ENCODE results near the gene GSDME. TPM values are rescaled to one million over a fixed set of nuclear protein-coding genes. Genes with fewer than 3 reads are reported as not detected.
A peak's percentile ranks its signal among the peaks of the same experiment; 100 is the strongest.
"Not testable (repeated sequence)": the region's sequence is repeated elsewhere in the genome, so short reads cannot be mapped to it uniquely, and the experiment has no call there.

The GSDME gene
- 5.3 TPM for polyA plus RNA-seq (2013, experiment 1 of 2)
- polyA plus RNA-seq (2013, experiment 2 of 2): 6.9 TPM

GRCh38 chr7:24757353-24758275, at the start of gene GSDME:
Gene GSDME (minus strand): TSS chr7:24757464. CDS start chr7:24749774, 7,690 bp downstream.
- Histone ChIP-seq H3K9ac (ENCODE audit: low read depth, low read length) (peak within 1 kb of the TSS; percentile 51), H3K27me3 (ENCODE audit: insufficient read depth, low read length) (peaks cover 56% of the 10 kb centered on the region), H3K4me3 (ENCODE audit: low read length) (peak within 1 kb of the TSS; percentile 65), H3K4me1 (ENCODE audit: insufficient read depth, low read length) (peaks cover 7% of the 10 kb centered on the region; the same call in 1 of the 2 replicates), H3K36me3 (ENCODE audit: insufficient read depth, low read length) (no peaks in the 10 kb centered on the region), H3K27ac (ENCODE audit: low read depth, low read length) (no peak within 1 kb of the TSS), H3K9me3 (ENCODE audit: insufficient read depth, low read depth, low read length) (no peaks in the 10 kb centered on the region)
- 11% methylated on average over 81 of the region's 81 CpGs for WGBS

DNA sequence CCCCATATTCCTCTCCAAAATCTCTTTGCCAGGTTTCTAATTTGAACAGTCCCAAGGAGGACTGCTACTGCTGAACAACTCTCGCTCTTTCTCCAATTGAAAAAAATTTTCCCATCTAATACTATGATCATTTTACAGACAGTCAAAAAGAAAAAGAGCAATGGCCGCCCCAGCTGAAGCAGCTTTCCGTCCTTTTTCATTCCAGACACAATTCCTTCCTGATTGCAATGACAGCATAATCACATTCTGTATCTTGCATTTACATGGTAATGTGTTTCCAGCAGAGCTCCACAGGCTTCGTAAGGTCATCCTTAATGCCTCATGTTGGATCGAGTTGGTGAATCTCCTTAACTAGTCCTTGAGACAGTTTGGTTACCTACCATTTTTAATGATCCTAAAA, 45.0 kb upstream of the GSDME start:
- H3K36me3 ChIP-seq (ENCODE audit: insufficient read depth, low read length): peaks cover 28% of the 10 kb centered on the region

GRCh38 chr7:24801883-24802282, 44.6 kb upstream of the GSDME start:
- Histone ChIP-seq H3K9me3 (ENCODE audit: insufficient read depth, low read depth, low read length) (no peaks in the 10 kb centered on the region), H3K36me3 (ENCODE audit: insufficient read depth, low read length) (peaks cover 28% of the 10 kb centered on the region), H3K4me1 (ENCODE audit: insufficient read depth, low read length) (no peaks in the 10 kb centered on the region), H3K27me3 (ENCODE audit: insufficient read depth, low read length) (no peaks in the 10 kb centered on the region), H3K9ac (ENCODE audit: low read depth, low read length) (no peak overlapping the region), H3K27ac (ENCODE audit: low read depth, low read length) (no peak overlapping the region), H3K4me3 (ENCODE audit: low read length) (no peak overlapping the region)
- 95% methylated on average over 2 of the region's 2 CpGs for WGBS

More for the DNA sequence above, 45.0 kb upstream of the GSDME start:
- Histone ChIP-seq H3K27ac (ENCODE audit: low read depth, low read length) (no peak overlapping the region), H3K27me3 (ENCODE audit: insufficient read depth, low read length) (no peaks in the 10 kb centered on the region), H3K9me3 (ENCODE audit: insufficient read depth, low read depth, low read length) (no peaks in the 10 kb centered on the region), H3K4me3 (ENCODE audit: low read length) (no peak overlapping the region), H3K9ac (ENCODE audit: low read depth, low read length) (no peak overlapping the region), H3K4me1 (ENCODE audit: insufficient read depth, low read length) (no peaks in the 10 kb centered on the region)
- WGBS: 69% methylated on average over 5 of the region's 5 CpGs

GRCh38 chr7:24800667-24801066, 43.4 kb upstream of the GSDME start:
- no peak overlapping the region for H3K27ac ChIP-seq (ENCODE audit: low read depth, low read length)

GRCh38 chr7:24800073-24800472, 42.8 kb upstream of the GSDME start:
- Histone ChIP-seq H3K36me3 (ENCODE audit: insufficient read depth, low read length) (peaks cover 22% of the 10 kb centered on the region), H3K4me3 (ENCODE audit: low read length) (no peak overlapping the region), H3K9me3 (ENCODE audit: insufficient read depth, low read depth, low read length) (no peaks in the 10 kb centered on the region), H3K27me3 (ENCODE audit: insufficient read depth, low read length) (no peaks in the 10 kb centered on the region), H3K27ac (ENCODE audit: low read depth, low read length) (no peak overlapping the region), H3K9ac (ENCODE audit: low read depth, low read length) (no peak overlapping the region), H3K4me1 (ENCODE audit: insufficient read depth, low read length) (no peaks in the 10 kb centered on the region)
- 97% methylated on average over 6 of the region's 6 CpGs for WGBS

More at GRCh38 chr7:24800667-24801066, 43.4 kb upstream of the GSDME start:
- Histone ChIP-seq H3K36me3 (ENCODE audit: insufficient read depth, low read length) (peaks cover 22% of the 10 kb centered on the region), H3K27me3 (ENCODE audit: insufficient read depth, low read length) (no peaks in the 10 kb centered on the region), H3K9me3 (ENCODE audit: insufficient read depth, low read depth, low read length) (no peaks in the 10 kb centered on the region), H3K9ac (ENCODE audit: low read depth, low read length) (no peak overlapping the region), H3K4me3 (ENCODE audit: low read length) (no peak overlapping the region), H3K4me1 (ENCODE audit: insufficient read depth, low read length) (no peaks in the 10 kb centered on the region)
- 96% methylated on average over 9 of the region's 9 CpGs for WGBS

DNA sequence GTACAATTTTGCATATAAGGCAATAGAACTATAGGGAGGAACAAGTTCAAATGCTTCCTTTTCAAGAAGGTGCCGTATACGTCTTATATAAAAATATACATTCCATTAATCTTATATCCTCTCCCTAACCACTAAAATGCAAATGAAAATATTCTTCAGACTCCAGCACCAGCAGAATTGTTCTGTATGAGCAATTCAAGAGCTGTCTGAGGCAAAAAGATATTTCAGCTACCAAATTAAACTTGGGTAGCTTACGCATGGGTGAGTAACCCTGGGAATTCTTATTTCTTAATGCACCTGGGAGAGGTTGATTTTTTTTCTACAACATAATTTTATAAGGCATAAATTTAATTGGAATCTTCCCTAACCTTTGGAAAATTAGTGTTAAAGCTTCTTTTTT, 42.2 kb upstream of the GSDME start:
- no peaks in the 10 kb centered on the region for H3K4me1 ChIP-seq (ENCODE audit: insufficient read depth, low read length)
- no peak overlapping the region for H3K27ac ChIP-seq (ENCODE audit: low read depth, low read length)
- no peak overlapping the region for H3K9ac ChIP-seq (ENCODE audit: low read depth, low read length)
- peaks cover 22% of the 10 kb centered on the region for H3K36me3 ChIP-seq (ENCODE audit: insufficient read depth, low read length)
- WGBS: 99% methylated on average over 3 of the region's 3 CpGs
- H3K4me3 ChIP-seq (ENCODE audit: low read length): no peak overlapping the region
- H3K9me3 ChIP-seq (ENCODE audit: insufficient read depth, low read depth, low read length): no peaks in the 10 kb centered on the region
- H3K27me3 ChIP-seq (ENCODE audit: insufficient read depth, low read length): no peaks in the 10 kb centered on the region

DNA sequence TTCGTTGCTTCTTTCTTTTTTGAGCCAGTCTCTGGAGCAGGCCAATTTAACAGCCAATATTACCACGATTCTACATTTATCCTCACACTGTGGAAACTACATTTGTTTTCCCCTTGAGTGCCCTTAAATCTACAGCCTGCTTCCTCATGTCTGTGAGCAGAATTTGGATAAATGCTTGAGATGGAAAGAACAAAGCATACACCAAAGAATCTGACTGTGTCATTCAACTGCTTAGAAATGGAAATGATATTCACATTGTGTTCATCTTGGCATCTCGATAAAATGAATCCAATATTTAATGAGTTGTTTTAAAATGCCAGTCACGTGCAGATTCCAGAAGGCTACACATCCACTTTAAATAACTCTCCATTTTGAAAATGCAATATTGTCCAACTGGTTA, 41.0 kb upstream of the GSDME start:
- 0 out of 2 replicates have a peak, but pooled peaks cover 13% of the 10 kb centered on the region for H3K36me3 ChIP-seq (ENCODE audit: insufficient read depth, low read length)
- no peaks in the 10 kb centered on the region for H3K27me3 ChIP-seq (ENCODE audit: insufficient read depth, low read length)
- H3K9ac ChIP-seq (ENCODE audit: low read depth, low read length): no peak overlapping the region
- H3K4me3 ChIP-seq (ENCODE audit: low read length): no peak overlapping the region
- no peaks in the 10 kb centered on the region for H3K4me1 ChIP-seq (ENCODE audit: insufficient read depth, low read length)
- 89% methylated on average over 4 of the region's 4 CpGs for WGBS
- H3K9me3 ChIP-seq (ENCODE audit: insufficient read depth, low read depth, low read length): no peaks in the 10 kb centered on the region
- H3K27ac ChIP-seq (ENCODE audit: low read depth, low read length): no peak overlapping the region

- no peak overlapping the region for H3K27ac ChIP-seq (ENCODE audit: low read depth, low read length)
- 95% methylated on average over 3 of the region's 4 CpGs for WGBS
- H3K36me3 ChIP-seq (ENCODE audit: insufficient read depth, low read length): 0 out of 2 replicates have a peak, but pooled peaks cover 4% of the 10 kb centered on the region
Observed at GRCh38 chr7:24797270-24797669, 40.0 kb upstream of the GSDME start.

GRCh38 chr7:24795407-24795767, 38.1 kb upstream of the GSDME start:
- Histone ChIP-seq H3K4me1 (ENCODE audit: insufficient read depth, low read length) (no peaks in the 10 kb centered on the region), H3K27ac (ENCODE audit: low read depth, low read length) (no peak overlapping the region), H3K9me3 (ENCODE audit: insufficient read depth, low read depth, low read length) (no peaks in the 10 kb centered on the region), H3K36me3 (ENCODE audit: insufficient read depth, low read length) (no peaks in the 10 kb centered on the region), H3K4me3 (ENCODE audit: low read length) (no peak overlapping the region), H3K27me3 (ENCODE audit: insufficient read depth, low read length) (no peaks in the 10 kb centered on the region), H3K9ac (ENCODE audit: low read depth, low read length) (no peak overlapping the region)
- WGBS: 95% methylated on average over 9 of the region's 9 CpGs

More at GRCh38 chr7:24797270-24797669, 40.0 kb upstream of the GSDME start:
- no peaks in the 10 kb centered on the region for H3K27me3 ChIP-seq (ENCODE audit: insufficient read depth, low read length)
- no peak overlapping the region for H3K9ac ChIP-seq (ENCODE audit: low read depth, low read length)
- no peak overlapping the region for H3K4me3 ChIP-seq (ENCODE audit: low read length)
- no peaks in the 10 kb centered on the region for H3K9me3 ChIP-seq (ENCODE audit: insufficient read depth, low read depth, low read length)
- no peaks in the 10 kb centered on the region for H3K4me1 ChIP-seq (ENCODE audit: insufficient read depth, low read length)

GRCh38 chr7:24794751-24795406, 37.6 kb upstream of the GSDME start:
- H3K4me3 ChIP-seq (ENCODE audit: low read length); H3K27ac ChIP-seq (ENCODE audit: low read depth, low read length); H3K9ac ChIP-seq (ENCODE audit: low read depth, low read length); H3K9me3 ChIP-seq (ENCODE audit: insufficient read depth, low read depth, low read length); H3K27me3 ChIP-seq (ENCODE audit: insufficient read depth, low read length); H3K36me3 ChIP-seq (ENCODE audit: insufficient read depth, low read length); H3K4me1 ChIP-seq (ENCODE audit: insufficient read depth, low read length): not testable (repeated sequence)
- 94% methylated on average over 22 of the region's 22 CpGs for WGBS

- Histone ChIP-seq H3K9me3 (ENCODE audit: insufficient read depth, low read depth, low read length) (peaks cover 2% of the 10 kb centered on the region), H3K4me1 (ENCODE audit: insufficient read depth, low read length) (no peaks in the 10 kb centered on the region), H3K36me3 (ENCODE audit: insufficient read depth, low read length) (no peaks in the 10 kb centered on the region), H3K27ac (ENCODE audit: low read depth, low read length) (no peak overlapping the region), H3K9ac (ENCODE audit: low read depth, low read length) (no peak overlapping the region), H3K4me3 (ENCODE audit: low read length) (no peak overlapping the region), H3K27me3 (ENCODE audit: insufficient read depth, low read length) (no peaks in the 10 kb centered on the region)
- WGBS: 87% methylated on average over 8 of the region's 9 CpGs
Observed at GRCh38 chr7:24793982-24794648, 36.9 kb upstream of the GSDME start.

Measured in HUES64 (cell line).